GM10248 (cell line): ENCODE data around the gene SLC37A3.

Source experiments
- CTCF ChIA-PET: fragments of 300-600 bp; sonication (Branson Sonifier 250); formaldehyde crosslinking; extraction: SDS; loops from one replicate; lab custom pipeline; 2021; ENCODE audit warnings: antibody characterized with exemption; lab: Yijun Ruan, JAX
- POLR2A ChIA-PET: fragments of 350-650 bp; sonication (Branson Sonifier 250); formaldehyde crosslinking; extraction: SDS; loops from one replicate; lab custom pipeline; 2020; ENCODE audit warnings: antibody characterized with exemption; lab: Yijun Ruan, JAX
- DNase-seq: peaks from one replicate; pipeline ENCODE4 v3.0.0; 2012; ENCODE audit errors: extremely low spot score
- TF ChIP-seq, protein P1 (sequence below): IDR thresholded peaks from 2 replicates; pipeline ENCODE4 v1.5.1; 2012; ENCODE audit warnings: mild to moderate bottlenecking, low read depth; ENCODE audit errors: extremely low read depth, missing control alignments, control extremely low read depth

Gene SLC37A3

DNA sequence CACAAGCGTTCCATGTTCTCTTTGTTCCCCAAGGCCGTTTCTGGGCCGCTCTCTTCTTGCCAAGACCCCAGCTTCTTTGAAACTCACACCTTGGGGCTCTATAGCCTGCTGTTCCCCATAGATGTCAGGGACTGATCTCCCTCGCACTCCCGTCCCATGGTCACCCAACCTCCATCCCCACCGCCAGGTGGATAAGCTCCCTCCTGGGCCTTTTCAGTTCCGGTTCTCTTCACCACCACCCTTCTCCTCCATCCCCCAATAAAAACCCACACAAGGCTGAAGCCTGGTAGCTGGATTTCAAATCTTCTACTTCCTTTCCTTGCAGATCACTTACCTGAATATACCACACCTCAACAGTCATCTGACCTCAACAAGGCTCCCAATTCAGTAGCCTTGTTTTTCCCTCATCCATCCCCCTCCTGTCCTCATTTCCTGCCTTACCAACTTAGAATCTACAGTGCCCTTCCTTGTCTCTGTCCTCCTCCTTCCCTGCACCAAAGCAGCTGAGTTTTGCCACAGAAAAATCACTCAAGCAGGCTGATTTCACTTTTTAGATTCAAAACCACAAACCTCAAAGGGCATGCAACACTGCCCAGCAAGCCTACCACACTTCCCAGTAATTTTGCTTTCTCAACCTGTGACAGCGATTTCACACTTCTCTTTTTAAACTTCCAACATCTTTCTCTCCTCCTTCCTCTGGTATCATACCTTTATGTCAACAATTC, 7.7 kb downstream of the SLC37A3 start:
- peak; percentile 46 for DNase-seq
- POLR2A ChIA-PET = no interaction called here
- CTCF ChIA-PET = interaction anchor here (1.0 to 2.7 kb wide), 3 partner anchors 9 to 43 kb away, joined by 3 to 8 read pairs (median 3); no protein-coding TSS in a partner anchor
- TF ChIP-seq, protein P1, sequence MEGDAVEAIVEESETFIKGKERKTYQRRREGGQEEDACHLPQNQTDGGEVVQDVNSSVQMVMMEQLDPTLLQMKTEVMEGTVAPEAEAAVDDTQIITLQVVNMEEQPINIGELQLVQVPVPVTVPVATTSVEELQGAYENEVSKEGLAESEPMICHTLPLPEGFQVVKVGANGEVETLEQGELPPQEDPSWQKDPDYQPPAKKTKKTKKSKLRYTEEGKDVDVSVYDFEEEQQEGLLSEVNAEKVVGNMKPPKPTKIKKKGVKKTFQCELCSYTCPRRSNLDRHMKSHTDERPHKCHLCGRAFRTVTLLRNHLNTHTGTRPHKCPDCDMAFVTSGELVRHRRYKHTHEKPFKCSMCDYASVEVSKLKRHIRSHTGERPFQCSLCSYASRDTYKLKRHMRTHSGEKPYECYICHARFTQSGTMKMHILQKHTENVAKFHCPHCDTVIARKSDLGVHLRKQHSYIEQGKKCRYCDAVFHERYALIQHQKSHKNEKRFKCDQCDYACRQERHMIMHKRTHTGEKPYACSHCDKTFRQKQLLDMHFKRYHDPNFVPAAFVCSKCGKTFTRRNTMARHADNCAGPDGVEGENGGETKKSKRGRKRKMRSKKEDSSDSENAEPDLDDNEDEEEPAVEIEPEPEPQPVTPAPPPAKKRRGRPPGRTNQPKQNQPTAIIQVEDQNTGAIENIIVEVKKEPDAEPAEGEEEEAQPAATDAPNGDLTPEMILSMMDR = no peak

DNA sequence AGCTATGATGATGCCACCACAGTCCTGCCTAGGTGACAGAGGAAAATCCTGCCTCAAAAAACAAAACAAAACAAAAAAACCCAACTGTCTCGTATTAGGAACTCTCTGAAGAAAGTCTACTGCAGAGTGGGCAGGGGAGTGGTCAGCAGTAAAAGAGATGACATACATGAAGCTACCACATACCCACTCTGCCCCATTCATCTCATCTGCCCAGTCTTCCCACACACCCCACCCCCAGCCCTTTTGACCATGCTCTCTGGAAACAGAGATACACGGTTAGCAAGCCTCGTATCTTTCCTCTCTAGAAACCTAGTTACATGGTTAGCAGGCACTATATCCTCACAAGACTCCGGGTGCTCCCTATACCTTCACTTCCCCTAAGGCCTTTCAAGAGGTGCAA, 8.3 kb downstream of the SLC37A3 start:
- POLR2A ChIA-PET = no interaction called here
- TF ChIP-seq, protein P1 = no peak
- DNase-seq = no peak
- CTCF ChIA-PET = interaction anchor here (1.0 to 2.7 kb wide), 3 partner anchors 8 to 43 kb away, joined by 3 to 8 read pairs (median 3); no protein-coding TSS in a partner anchor

DNA sequence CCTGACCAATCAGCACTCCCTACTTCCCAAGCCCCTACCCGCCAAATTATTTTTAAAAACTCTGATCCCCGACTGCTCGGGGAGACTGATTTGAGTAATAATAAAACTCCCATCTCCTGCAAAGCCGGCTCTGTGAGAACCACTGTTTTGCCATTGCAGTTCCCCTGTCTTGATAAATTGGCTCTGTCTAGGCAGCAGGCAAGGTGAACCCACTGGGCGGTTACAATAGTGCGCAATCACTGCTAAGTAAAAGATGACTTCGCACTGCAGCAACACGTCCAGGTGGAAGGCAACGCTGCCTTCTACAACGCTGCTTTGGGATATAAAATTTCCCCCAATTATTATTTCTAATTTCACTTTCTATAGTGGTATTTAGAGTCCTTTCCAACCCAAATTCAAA, 8.9 kb downstream of the SLC37A3 start:
- ChIA-PET CTCF (interaction anchor here (1.0 to 2.7 kb wide), 2 partner anchors 8 to 12 kb away, joined by 3 to 8 read pairs; no protein-coding TSS in a partner anchor), POLR2A (no interaction called here)
- no peak for DNase-seq
- TF ChIP-seq, protein P1 = no peak

DNA sequence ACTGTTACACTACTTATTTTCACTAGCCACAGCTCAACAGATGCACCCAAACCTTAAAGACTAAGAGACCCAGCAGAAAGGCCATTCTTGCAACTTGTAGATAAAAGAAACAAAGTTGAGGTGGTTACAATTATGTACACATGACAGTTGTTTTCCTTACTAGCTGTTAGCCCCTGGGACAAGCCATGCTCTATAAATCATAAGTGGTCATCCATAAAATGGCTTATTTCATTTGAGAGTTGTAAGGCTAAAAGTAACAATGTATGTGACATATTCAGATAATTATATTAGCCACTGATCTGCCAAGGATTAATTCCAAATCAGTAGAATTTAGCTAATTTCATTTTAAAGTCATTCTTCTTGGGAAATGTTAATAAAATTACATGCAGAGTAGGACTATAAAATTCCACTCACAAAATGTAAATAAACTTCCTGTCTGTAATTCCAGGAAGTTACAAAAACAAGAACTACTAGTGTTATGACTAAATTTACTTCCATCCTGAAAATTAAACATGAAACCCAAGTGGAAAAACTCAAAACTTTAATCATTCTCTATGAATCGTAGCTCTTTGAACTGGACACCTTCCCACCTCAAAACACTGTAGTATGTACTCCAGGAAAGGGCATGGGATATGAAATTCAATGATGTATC, 13.3 kb downstream of the SLC37A3 start:
- TF ChIP-seq, protein P1 = no peak
- no peak for DNase-seq
- ChIA-PET CTCF (interaction anchor here (0.8 to 2.7 kb wide), 5 partner anchors 9 to 13 kb away, joined by 3 to 8 read pairs (median 4); partner anchors contain the start of gene SLC37A3), POLR2A (no interaction called here)

DNA sequence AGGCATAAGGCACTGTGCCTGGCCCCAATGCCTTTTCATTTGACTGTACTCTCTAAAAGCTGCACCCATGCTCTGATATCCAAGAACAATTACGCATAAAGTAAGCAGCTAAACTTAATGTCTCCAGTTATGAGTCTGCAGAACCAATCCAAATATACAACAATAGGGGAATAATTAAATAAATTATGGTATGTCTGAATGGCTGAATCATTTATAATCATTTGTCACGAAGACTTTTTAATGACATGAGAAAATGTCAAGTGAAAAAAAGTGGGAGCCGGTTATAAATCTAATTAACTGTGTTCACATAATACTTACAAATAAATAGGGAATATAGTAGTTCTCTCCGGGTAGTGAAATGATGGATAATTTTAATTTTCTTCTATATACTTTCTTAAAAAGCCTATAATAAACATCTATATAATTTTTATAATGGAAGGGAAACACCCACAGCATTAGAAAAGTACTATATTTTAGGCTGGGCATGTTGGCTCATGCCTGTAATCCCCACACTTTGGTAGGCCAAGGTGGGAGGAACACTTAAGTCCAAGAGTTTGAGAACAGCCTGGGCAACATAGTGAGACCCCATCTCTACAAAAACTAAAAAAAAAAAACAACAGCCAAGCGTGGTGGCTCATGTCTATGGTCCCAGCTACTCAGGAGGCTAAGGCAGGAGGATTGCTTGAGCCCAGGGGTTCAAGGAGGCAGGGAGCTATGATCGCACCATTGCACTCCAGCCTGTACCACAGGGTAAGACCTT, 14.2 kb downstream of the SLC37A3 start:
- CTCF ChIA-PET = interaction anchor here (1.6 to 2.7 kb wide), 3 partner anchors 9 to 14 kb away, joined by 4 to 7 read pairs (median 5); partner anchors contain the start of gene SLC37A3
- TF ChIP-seq, protein P1 = no peak
- POLR2A ChIA-PET = no interaction called here

DNA sequence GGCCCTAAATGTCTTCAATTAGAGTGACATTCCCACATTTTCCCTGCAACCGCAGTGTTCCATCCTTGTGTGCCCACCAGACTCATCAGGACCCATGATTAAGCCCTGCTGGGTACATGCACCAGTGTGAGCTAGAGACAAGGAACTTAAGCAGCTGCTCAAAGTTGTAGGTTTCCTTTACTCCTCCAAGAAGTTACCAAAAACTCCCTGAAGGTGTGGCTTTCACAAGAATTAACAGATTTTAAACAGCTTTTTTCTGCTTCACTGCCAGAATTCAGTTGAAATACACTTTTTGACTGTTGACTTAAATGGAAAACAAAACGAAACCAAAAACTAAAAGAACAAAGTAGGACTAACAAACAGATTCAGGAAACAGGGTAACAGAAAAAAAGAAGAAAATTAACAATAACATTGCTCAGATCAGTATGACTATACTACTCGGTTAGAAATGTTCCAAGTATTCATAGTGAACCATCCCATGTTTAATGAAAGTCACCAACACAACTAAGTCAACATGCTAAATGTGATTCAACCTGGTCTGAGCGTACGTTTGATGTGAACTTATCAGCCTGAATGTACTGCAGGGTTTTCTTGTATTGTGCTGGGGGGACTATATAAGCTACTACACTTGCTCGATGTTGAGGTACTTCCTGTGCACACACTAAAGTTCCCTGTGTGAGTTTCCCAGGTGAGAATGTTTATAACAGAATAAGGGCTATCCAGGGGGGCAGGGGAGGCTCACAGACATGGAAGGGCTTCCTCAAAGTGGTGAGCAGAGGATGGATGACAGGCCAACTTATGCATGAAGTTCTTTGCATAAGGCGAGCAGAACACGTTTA, 22.2 kb downstream of the SLC37A3 start:
- TF ChIP-seq, protein P1 = no peak
- ChIA-PET CTCF (interaction anchor here (1.2 to 1.7 kb wide), 4 partner anchors 9 to 67 kb away, joined by 3 to 6 read pairs (median 4); no protein-coding TSS in a partner anchor), POLR2A (no interaction called here)
- no peak for DNase-seq

More for the DNA sequence above, 14.2 kb downstream of the SLC37A3 start:
- no peak for DNase-seq
